PC-9 (cell line): ENCODE measurements around the gene TGFBR1. TPM values are rescaled to one million over a fixed set of nuclear protein-coding genes. Genes with fewer than 3 reads are reported as not detected.
A peak's percentile ranks its signal among the peaks of the same experiment; 100 is the strongest.

Source experiments
- BruUV-seq: library from RNA; stranded (reverse); fragments of 400-500 nt; replicated peaks from 2 replicates; lab custom pipeline; 2021; lab: Mats Ljungman, UMichigan
- CTCF ChIA-PET: fragments of 300-600 bp; sonication (Branson Sonifier 250); formaldehyde crosslinking; loops from one replicate; lab custom pipeline; 2022; ENCODE audit warnings: antibody characterized with exemption; lab: Charles Lee
- POLR2A ChIA-PET: fragments of 300-600 bp; sonication (Branson Sonifier 250); formaldehyde crosslinking; loops from one replicate; lab custom pipeline; 2022; ENCODE audit warnings: antibody characterized with exemption; ENCODE audit not compliant: unreplicated experiment; lab: Charles Lee
- DNase-seq, 2 experiments: peaks; one replicate each; pipeline versions ENCODE4 v3.0.0 to v3.0.0-alpha.2; 2015 to 2022; ENCODE audit warnings: mixed read lengths in 1 of 2
- H2AFZ ChIP-seq: fragments of 200-600 bp; sonication (generic); 2 replicates; pipeline ENCODE4 v1.8.1; 2017; ENCODE audit warnings: antibody characterized with exemption
- H3F3A ChIP-seq: fragments of 200-600 bp; sonication (generic); 2 replicates; pipeline ENCODE4 v1.8.1; 2017; ENCODE audit warnings: antibody characterized with exemption, mild to moderate bottlenecking, low read depth; ENCODE audit not compliant: insufficient read depth
- H3K27ac ChIP-seq: fragments of 200-600 bp; sonication (generic); 2 replicates; pipeline ENCODE4 v1.6.1; 2016; ENCODE audit warnings: mixed run types
- H3K27me3 ChIP-seq: fragments of 200-600 bp; sonication (generic); 2 replicates; pipeline ENCODE4 v1.6.1; 2016; ENCODE audit warnings: low read depth, mixed run types; ENCODE audit not compliant: insufficient read depth
- H3K36me3 ChIP-seq: fragments of 200-600 bp; sonication (generic); 2 replicates; pipeline ENCODE4 v1.6.1; 2016; ENCODE audit warnings: low read depth, mixed run types
- H3K4me1 ChIP-seq: fragments of 200-600 bp; sonication (generic); replicated peaks from 2 replicates; pipeline ENCODE4 v1.6.1; 2016; ENCODE audit warnings: mixed run types; ENCODE audit not compliant: insufficient read depth
- H3K4me2 ChIP-seq: fragments of 200-600 bp; sonication (generic); 2 replicates; pipeline ENCODE4 v1.6.1; 2017; ENCODE audit warnings: mixed run types
- H3K4me3 ChIP-seq: fragments of 200-600 bp; sonication (generic); 2 replicates; pipeline ENCODE4 v1.6.1; 2016; ENCODE audit warnings: mixed run types
- H3K79me2 ChIP-seq: fragments of 200-600 bp; sonication (generic); 2 replicates; pipeline ENCODE4 v1.6.1; 2017; ENCODE audit warnings: low read depth, mixed run types
- H3K9me2 ChIP-seq: fragments of 200-600 bp; sonication (generic); 2 replicates; pipeline ENCODE4 v1.8.1; 2017; ENCODE audit warnings: mild to moderate bottlenecking; ENCODE audit not compliant: insufficient read depth
- H3K9me3 ChIP-seq: fragments of 200-600 bp; sonication (generic); 2 replicates; pipeline ENCODE4 v1.8.1; 2016; ENCODE audit warnings: low read depth; ENCODE audit not compliant: insufficient read depth
- H4K20me1 ChIP-seq: fragments of 200-600 bp; sonication (generic); 2 replicates; pipeline ENCODE4 v1.8.1; 2017; ENCODE audit not compliant: insufficient read depth
- EZH2 ChIP-seq: fragments of 200-600 bp; sonication (generic); IDR thresholded peaks from 2 replicates; pipeline ENCODE4 v1.8.0; 2017; ENCODE audit warnings: antibody characterized with exemption, low read depth
- intact Hi-C: fragments of 100-400 bp; cut with micrococcal nuclease; formaldehyde crosslinking; loops from one replicate; pipeline ENCODE4 v1.10.0; 2022; ENCODE audit not compliant: unreplicated experiment
- total RNA-seq: library from RNA; stranded (reverse); gene quantifications from 2 replicates; pipeline ENCODE4 v1.2.3, GENCODE V29; 2021
- TF ChIP-seq, protein P1 (sequence below): fragments of 200-600 bp; sonication (generic); conservative IDR thresholded peaks from 2 replicates; pipeline ENCODE4 v1.6.1; 2017; ENCODE audit warnings: mixed run types, antibody characterized with exemption, mild to moderate bottlenecking, moderate library complexity

TGFBR1 gene
- total RNA-seq, 1 experiment from 2014 or later = 18.3 TPM

DNA sequence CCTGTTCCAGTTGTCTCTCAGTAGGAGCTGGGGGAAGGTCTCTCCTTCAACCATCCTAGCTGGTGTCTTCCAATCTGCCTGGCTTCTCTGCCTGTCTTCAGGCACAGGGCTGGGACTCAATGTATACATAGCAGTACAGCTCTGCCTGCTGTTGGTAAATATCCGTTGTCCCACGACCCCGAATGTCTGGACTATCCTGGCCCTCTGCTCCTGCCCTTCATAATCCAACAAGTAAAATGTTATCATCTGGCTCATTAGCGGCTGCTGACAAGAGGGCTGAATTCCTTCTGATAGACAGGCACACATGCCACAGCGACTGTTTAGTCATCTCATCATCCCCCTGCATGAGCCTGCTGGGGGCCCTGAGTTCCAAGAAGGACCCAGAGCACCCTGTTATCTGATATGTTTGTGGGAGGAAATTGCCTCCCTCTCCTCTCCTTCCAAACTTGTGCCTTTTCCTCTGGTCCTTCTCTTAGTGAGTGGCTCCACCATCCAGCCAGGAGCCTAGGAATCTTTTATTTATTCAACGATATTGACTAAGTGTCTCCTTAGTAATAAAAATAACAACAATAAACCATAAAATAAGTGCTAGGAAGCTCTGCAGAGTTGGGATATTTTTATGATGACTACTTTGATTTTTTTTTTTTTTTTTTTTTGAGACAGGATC lies 29.5 kb upstream of the TGFBR1 start:
- Histone ChIP-seq H3K4me2 (no peak overlapping the region), H2AFZ (no peak overlapping the region), H3K27ac (no peak overlapping the region), H3K4me1 (no peaks in the 10 kb centered on the region), H4K20me1 (no peaks in the 10 kb centered on the region), H3K4me3 (no peak overlapping the region), H3F3A (no peaks in the 10 kb centered on the region), H3K36me3 (no peaks in the 10 kb centered on the region), H3K9me2 (no peaks in the 10 kb centered on the region), H3K27me3 (no peaks in the 10 kb centered on the region), H3K9me3 (no peaks in the 10 kb centered on the region), H3K79me2 (no peaks in the 10 kb centered on the region)
- CTCF ChIA-PET = no interaction called here
- intact Hi-C loops = no loop called here
- BruUV-seq = no TSS peak
- TF ChIP-seq, protein P1, sequence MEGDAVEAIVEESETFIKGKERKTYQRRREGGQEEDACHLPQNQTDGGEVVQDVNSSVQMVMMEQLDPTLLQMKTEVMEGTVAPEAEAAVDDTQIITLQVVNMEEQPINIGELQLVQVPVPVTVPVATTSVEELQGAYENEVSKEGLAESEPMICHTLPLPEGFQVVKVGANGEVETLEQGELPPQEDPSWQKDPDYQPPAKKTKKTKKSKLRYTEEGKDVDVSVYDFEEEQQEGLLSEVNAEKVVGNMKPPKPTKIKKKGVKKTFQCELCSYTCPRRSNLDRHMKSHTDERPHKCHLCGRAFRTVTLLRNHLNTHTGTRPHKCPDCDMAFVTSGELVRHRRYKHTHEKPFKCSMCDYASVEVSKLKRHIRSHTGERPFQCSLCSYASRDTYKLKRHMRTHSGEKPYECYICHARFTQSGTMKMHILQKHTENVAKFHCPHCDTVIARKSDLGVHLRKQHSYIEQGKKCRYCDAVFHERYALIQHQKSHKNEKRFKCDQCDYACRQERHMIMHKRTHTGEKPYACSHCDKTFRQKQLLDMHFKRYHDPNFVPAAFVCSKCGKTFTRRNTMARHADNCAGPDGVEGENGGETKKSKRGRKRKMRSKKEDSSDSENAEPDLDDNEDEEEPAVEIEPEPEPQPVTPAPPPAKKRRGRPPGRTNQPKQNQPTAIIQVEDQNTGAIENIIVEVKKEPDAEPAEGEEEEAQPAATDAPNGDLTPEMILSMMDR = no peak
- no peak for TF ChIP-seq EZH2
- DNase-seq = peak in 1 of 2 experiments; percentile 48
- POLR2A ChIA-PET = no interaction called here

DNA sequence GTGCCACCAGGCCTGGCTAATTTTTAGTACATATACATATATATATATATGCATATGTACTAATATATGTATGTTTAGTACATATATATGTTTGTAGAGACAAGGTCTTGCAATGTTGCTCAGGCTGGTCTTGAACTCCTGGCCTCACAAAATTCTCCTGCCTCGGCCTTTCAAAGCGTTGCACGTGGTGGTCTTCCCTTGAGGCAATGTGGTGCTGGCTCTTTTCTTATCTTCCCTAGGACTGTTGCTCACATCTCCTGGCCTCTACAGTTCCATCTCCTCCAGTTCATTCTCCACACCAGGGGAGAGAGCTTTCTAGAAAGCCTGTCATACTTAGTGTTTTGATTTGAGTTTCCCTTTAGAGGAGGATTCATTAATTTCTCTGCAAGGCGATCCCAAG lies 28.9 kb upstream of the TGFBR1 start:
- ChIA-PET CTCF (no interaction called here), POLR2A (no interaction called here)
- no peaks in the 10 kb centered on the region for H3K27me3 ChIP-seq
- no peak overlapping the region for H3K4me3 ChIP-seq
- no peaks in the 10 kb centered on the region for H3K9me2 ChIP-seq
- DNase-seq = no peak
- no peaks in the 10 kb centered on the region for H3K79me2 ChIP-seq
- H2AFZ ChIP-seq = no peak overlapping the region
- TF ChIP-seq EZH2 = no peak
- TF ChIP-seq, protein P1 = no peak
- no peaks in the 10 kb centered on the region for H4K20me1 ChIP-seq
- no peaks in the 10 kb centered on the region for H3K4me1 ChIP-seq
- H3K36me3 ChIP-seq = no peaks in the 10 kb centered on the region
- no peaks in the 10 kb centered on the region for H3K9me3 ChIP-seq
- H3K4me2 ChIP-seq = no peak overlapping the region
- no peak overlapping the region for H3K27ac ChIP-seq
- no peaks in the 10 kb centered on the region for H3F3A ChIP-seq
- intact Hi-C loops = no loop called here
- BruUV-seq = no TSS peak

DNA sequence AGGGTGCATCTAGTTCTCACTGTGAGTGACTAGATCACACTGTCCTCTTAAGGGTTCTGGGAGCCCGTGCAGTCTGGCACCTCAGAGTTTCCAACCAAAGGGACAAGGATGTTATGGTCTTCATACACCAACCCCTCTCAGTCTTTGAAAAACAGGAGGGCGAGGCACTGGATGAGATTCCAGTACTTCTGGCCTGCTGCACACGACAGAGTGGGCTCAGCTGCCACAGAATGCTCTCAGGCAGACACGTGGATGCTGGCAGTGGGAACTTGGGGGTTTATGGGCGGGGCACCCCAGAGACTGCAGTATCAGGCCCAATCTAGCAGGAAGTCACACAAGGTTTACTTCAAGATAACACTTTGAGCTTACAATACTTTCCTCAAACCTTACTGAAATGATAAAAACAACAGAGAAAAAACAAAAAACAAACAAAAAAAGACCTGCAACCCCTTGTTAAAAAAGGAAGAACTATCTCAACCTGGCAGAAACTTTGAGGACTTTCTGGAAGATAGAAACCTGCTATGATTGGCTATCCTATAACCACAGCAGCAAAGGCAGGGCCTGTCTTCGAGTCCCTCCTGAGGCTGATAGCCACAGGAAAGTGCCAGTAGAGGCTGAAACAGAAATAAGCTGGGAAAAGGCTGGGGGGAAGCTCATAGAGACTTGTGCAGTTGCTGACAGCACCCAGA lies 28.3 kb upstream of the TGFBR1 start:
- no TSS peak for BruUV-seq
- ChIA-PET POLR2A (no interaction called here), CTCF (no interaction called here)
- Histone ChIP-seq H3K36me3 (no peaks in the 10 kb centered on the region), H3F3A (no peaks in the 10 kb centered on the region), H2AFZ (no peak overlapping the region), H3K79me2 (no peaks in the 10 kb centered on the region), H3K9me3 (no peaks in the 10 kb centered on the region), H3K4me3 (no peak overlapping the region), H4K20me1 (no peaks in the 10 kb centered on the region), H3K27me3 (no peaks in the 10 kb centered on the region), H3K27ac (no peak overlapping the region), H3K4me2 (no peak overlapping the region), H3K9me2 (no peaks in the 10 kb centered on the region), H3K4me1 (no peaks in the 10 kb centered on the region)
- TF ChIP-seq, protein P1 = no peak
- TF ChIP-seq EZH2 = no peak
- DNase-seq = no peak
- intact Hi-C loops = no loop called here
